Measurements from ENCODE around the gene AP3S2. TPM values are rescaled to one million over a fixed set of nuclear protein-coding genes. Genes with fewer than 3 reads are reported as not detected.

Gene AP3S2
- total and polyA plus RNA-seq, 2 of the 13 experiments (the other 11 are each of a cell fraction or from before 2014, with no cell fraction given), result 17.6 to 44.4 TPM

DNA sequence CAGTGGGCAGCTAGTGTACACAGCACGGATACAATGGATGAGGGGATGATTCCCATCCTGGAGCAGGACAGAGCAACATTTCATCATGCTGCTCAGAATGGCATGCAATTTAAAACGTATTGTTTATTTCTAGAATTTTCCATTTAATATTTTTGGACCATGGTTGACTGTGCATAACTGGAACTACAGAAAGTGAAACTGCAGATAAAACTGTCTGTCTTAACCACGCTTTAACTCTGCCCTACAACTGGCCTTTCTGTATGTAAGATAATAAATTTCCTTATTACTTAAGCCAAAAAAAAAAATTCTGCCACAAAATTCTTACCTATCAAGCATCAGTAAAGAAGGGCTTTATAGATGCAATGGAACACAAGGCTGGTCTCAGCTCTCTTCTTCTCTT, 33.4 kb downstream of the AP3S2 start (continued):
- no peak for TF ChIP-seq AHDC1 (CRISPR knock-in tag; IDR thresholded peaks at IDR 0.05; ENCODE audit: borderline replicate concordance)
- no peak for TF ChIP-seq ZNF34 (CRISPR knock-in tag; IDR thresholded peaks at IDR 0.05; ENCODE audit: borderline replicate concordance)
- TF ChIP-seq ZFP90 (CRISPR knock-in tag; IDR thresholded peaks at IDR 0.05; ENCODE audit: borderline replicate concordance), result no peak

DNA sequence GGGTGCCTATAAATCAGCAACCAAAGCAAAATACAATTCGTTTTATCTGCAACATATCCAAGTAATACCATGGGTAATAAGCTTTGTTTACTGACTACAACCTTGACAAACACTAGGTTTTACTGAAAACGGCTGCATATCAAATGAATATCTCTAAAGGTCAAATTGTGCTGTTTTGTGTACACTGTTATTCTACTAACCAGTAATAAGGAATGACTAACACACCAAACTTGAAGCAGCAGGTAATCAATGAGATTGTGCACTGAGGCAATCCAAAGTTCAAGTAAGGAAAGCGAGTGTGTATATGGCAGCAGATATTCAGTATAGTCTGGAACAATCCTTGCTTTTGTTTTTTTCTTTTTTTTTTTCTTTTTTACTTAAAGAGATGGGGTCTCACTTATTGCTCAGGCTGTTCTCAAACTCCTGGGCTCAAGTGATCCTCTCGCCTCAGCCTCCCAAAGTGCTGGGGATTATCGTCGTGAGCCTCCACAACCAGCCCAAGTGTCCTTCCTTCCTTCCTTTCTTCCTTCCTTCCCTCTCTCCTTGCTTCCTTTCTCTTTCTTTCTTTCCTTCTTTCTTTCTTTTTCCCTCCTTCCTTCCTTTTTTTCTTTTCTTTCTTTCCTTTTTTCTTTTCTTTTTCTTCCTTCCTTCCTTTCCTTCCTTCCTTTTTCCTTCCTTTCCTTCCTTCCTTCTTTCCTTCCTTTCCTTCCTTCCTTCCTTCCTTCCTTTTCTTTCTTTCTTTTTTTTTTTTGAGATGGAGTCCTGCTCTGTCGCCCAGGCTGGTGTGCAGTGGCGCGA, 34.9 kb downstream of the AP3S2 start:
- H3K79me2 ChIP-seq (ENCODE audit: insufficient read depth, low read length), result no peaks in the 10 kb centered on the region
- ATAC-seq (peak; percentile 63), DNase-seq (ENCODE audit: low spot score) (peak; percentile 63), FAIRE-seq (no peak)
- H2AFZ ChIP-seq (ENCODE audit: low read length), result no peak overlapping the region
- peak overlapping the region; percentile 56 for H3K27ac ChIP-seq (ENCODE audit: extremely low read length, insufficient read depth, low read length)
- in situ Hi-C loops (cut with HindIII; ENCODE audit: extremely low pct_ligation_motif_present, low pct_unique_long_range_greater_than_20kb) (no loop called here), intact Hi-C loops (cut with micrococcal nuclease; ENCODE audit: unreplicated experiment) (no loop called here)
- peak overlapping the region; percentile 45 for H3K4me2 ChIP-seq (ENCODE audit: low read depth, low read length)
- no peaks in the 10 kb centered on the region for H3K9me3 ChIP-seq (ENCODE audit: low read length)
- H3K36me3 ChIP-seq (replicated peaks in 1 of 2; ENCODE audit: control insufficient read depth in 1 of 2, insufficient read depth in 2 of 2, low read length in 2 of 2), result peaks cover 2 to 13% of the 10 kb centered on the region in 2 experiments; a peak in 3 of 5 replicates
- WGBS (ENCODE audit: low lambda C conversion rate), result 70% methylated on average over 9 of the region's 9 CpGs
- no peak overlapping the region for H3K9ac ChIP-seq (ENCODE audit: insufficient read depth, low read depth, low read length)
- H3K4me1 ChIP-seq (ENCODE audit: insufficient read depth, low read length), result peaks cover 40% of the 10 kb centered on the region
- no peaks in the 10 kb centered on the region for H3K27me3 ChIP-seq (ENCODE audit: control insufficient read depth in 1 of 2, insufficient read depth in 2 of 2, low read length in 2 of 2)
- CTCF ChIA-PET (ENCODE audit: low intra/inter-chr PET ratio, low total read pairs), result no interaction called here
- BruUV-seq (replicated peaks), result no TSS peak
- POLR2A ChIA-PET, result no interaction called here
- H4K20me1 ChIP-seq (ENCODE audit: insufficient read depth, low read length), result no peaks in the 10 kb centered on the region
- no peak overlapping the region for H3K4me3 ChIP-seq (replicated peaks in 1 of 3; ENCODE audit: insufficient read depth in 1 of 3, low read depth in 2 of 3, low read length in 3 of 3)
- TF ChIP-seq EHMT2 (IDR thresholded peaks at IDR 0.05; ENCODE audit: borderline replicate concordance, low read depth, low read length) (no peak), SMAD9 (CRISPR knock-in tag; IDR thresholded peaks at IDR 0.05) (no peak), ZNF878 (CRISPR knock-in tag; IDR thresholded peaks at IDR 0.05) (no peak), NFE2 (CRISPR knock-in tag; IDR thresholded peaks at IDR 0.05) (no peak), KDM3A (CRISPR knock-in tag; IDR thresholded peaks at IDR 0.05; ENCODE audit: low read depth) (no peak), RAD51 (IDR thresholded peaks at IDR 0.05; ENCODE audit: borderline replicate concordance) (no peak), HNRNPLL (IDR thresholded peaks at IDR 0.05; ENCODE audit: low read depth, low read length, poor library complexity, severe bottlenecking) (no peak), ZNF432 (CRISPR knock-in tag; IDR thresholded peaks at IDR 0.05; ENCODE audit: borderline replicate concordance) (no peak), HDAC2 (CRISPR knock-in tag; IDR thresholded peaks at IDR 0.05) (peak; percentile 36; the same call in 1 of the 2 replicates), SIX4 (CRISPR knock-in tag; IDR thresholded peaks at IDR 0.05) (no peak), SKI (IDR thresholded peaks at IDR 0.05; ENCODE audit: partially characterized antibody) (peak; percentile 7), SNAPC2 (CRISPR knock-in tag; IDR thresholded peaks at IDR 0.05) (no peak)
- TF ChIP-seq, protein P1, sequence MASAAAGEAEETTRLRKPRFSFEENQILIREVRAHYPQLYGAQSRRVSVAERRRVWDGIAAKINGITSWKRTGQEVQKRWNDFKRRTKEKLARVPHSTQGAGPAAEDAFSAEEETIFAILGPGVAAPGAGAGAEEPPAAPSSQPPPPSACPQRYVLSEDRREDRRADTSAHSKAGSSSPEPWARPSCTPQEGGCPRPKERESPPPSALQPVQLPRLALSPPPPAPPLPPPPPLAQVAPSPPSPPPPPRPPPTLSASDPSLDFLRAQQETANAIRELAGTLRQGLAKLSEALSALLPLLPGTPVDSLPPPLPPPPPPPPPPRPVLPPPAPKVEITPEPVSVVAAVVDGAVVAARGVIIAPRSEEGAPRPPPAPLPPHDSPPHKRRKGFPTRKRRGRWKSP (CRISPR knock-in tag; IDR thresholded peaks at IDR 0.05), result peak; percentile 19; the same call in 1 of the 2 replicates

Measured in HepG2 (cell line).